Heart left ventricle (tissue), 13 donors: ENCODE measurements around the gene GLB1L.

Experiments used
- POLR2A ChIP-seq, 2 donors: fragments of 450-650 bp; IDR thresholded peaks; one replicate each; pipeline ENCODE4 v1.6.1; 2017; ENCODE audit warnings: antibody characterized with exemption in 2 of 2, mild to moderate bottlenecking in 2 of 2, moderate library complexity in 2 of 2
- TF ChIP-seq, protein P1 (sequence below), 12 donors: fragments of 200-600 bp; sonication (generic) in 4 of 12; IDR thresholded peaks; one replicate each; pipeline versions ENCODE4 v1.5.0 to v1.8.0; 2018 to 2022; ENCODE audit warnings: antibody characterized with exemption in 12 of 12, mild to moderate bottlenecking in 5 of 12
- donor health status: ischemic (EF 13 %, LVEDD 7.1; RV severe dilation, severe dysfunction).
- donor health status: DM: no; HTN: yes; CAD: no.
- donor health status: DM: no; HTN: no; CAD: no.
- donor health status: ischemic (EF 25% LVEDD 6.9; RV normal size, moderate dysfunction).
- donor health status: ischemic (EF 25% LVEDD 5.7; RV mildly dilated, moderate dysfunction).
- donor health status: ischemic (EF 35%, LVEDD 5.7; RV mildly dilated, moderate dysfunction).
- donor health status: nonischemic (EF 11% LVEDD 7.7; RV severe dilation, severe dysfunction).
- donor health status: DM: yes; HTN: yes; CAD: no.
- donor health status: PGD.
- donor health status: ischemic (EF 29% LVEDD 5.4; RV normal size, mild dysfunction).
- donor health status: nonischemic (EF 23%, LVEDD 6.1; RV moderate dilation, normal function).

DNA sequence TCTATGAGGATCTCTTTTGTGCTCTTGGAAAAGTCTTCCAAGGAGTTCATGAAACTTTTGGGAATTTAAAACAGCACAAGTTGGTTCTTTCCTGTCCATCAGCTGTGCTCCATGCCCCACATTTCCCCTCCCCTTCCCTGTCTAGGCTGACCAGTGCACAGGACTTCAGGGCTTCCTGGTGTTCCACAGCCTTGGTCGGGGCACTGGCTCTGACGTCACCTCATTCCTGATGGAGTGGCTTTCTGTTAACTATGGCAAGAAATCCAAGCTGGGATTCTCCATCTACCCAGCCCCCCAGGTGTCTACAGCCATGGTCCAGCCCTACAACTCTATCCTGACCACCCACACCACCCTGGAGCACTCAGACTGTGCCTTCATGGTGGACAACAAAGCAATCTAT, 25.8 kb upstream of the GLB1L start:
- no peak for TF ChIP-seq POLR2A (IDR thresholded peaks at IDR 0.05)
- TF ChIP-seq, protein P1, sequence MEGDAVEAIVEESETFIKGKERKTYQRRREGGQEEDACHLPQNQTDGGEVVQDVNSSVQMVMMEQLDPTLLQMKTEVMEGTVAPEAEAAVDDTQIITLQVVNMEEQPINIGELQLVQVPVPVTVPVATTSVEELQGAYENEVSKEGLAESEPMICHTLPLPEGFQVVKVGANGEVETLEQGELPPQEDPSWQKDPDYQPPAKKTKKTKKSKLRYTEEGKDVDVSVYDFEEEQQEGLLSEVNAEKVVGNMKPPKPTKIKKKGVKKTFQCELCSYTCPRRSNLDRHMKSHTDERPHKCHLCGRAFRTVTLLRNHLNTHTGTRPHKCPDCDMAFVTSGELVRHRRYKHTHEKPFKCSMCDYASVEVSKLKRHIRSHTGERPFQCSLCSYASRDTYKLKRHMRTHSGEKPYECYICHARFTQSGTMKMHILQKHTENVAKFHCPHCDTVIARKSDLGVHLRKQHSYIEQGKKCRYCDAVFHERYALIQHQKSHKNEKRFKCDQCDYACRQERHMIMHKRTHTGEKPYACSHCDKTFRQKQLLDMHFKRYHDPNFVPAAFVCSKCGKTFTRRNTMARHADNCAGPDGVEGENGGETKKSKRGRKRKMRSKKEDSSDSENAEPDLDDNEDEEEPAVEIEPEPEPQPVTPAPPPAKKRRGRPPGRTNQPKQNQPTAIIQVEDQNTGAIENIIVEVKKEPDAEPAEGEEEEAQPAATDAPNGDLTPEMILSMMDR (IDR thresholded peaks at IDR 0.05), result no peak
